H1 (cell line): ENCODE results near the gene RXFP1. TPM values are rescaled to one million over a fixed set of nuclear protein-coding genes. Genes with fewer than 3 reads are reported as not detected.

Experiments
- CTCF ChIP-seq, 3 experiments: IDR thresholded peaks; 1 replicate in 2 of 3; 2 replicates in 1 of 3; pipeline versions ENCODE4 v1.5.1 to v1.6.1; 2011; ENCODE audit warnings: low read length in 3 of 3, mild to moderate bottlenecking in 3 of 3, inconsistent platforms in 2 of 3, low read depth in 1 of 3, moderate library complexity in 1 of 3; ENCODE audit not compliant: insufficient read depth in 1 of 3; ENCODE audit errors: control extremely low read depth in 1 of 3
- EP300 ChIP-seq, 2 experiments: IDR thresholded peaks; 1 replicate in 1 of 2; 2 replicates in 1 of 2; pipeline ENCODE4 v1.6.1; 2011 to 2012; ENCODE audit warnings: low read depth in 2 of 2, low read length in 2 of 2, mild to moderate bottlenecking in 2 of 2, borderline replicate concordance in 1 of 2, inconsistent platforms in 1 of 2, moderate library complexity in 1 of 2
- POLR2A ChIP-seq, 2 experiments: IDR thresholded peaks; 1 replicate in 1 of 2; 2 replicates in 1 of 2; pipeline ENCODE4 v1.6.1; 2011; ENCODE audit warnings: low read depth in 2 of 2, low read length in 2 of 2, mild to moderate bottlenecking in 2 of 2; ENCODE audit errors: control extremely low read depth in 1 of 2
- SRF ChIP-seq: IDR thresholded peaks from 2 replicates; pipeline ENCODE4 v1.6.1; 2011; ENCODE audit warnings: mild to moderate bottlenecking, low read depth, low read length, moderate library complexity
- polyA plus RNA-seq, 7 experiments: library from polyadenylated mRNA; depleted of rRNA in 3 of 7; stranded (reverse) in 5 of 7; unstranded in 2 of 7; fragments of >200 nt in 5 of 7; fragments of 200-250 nt in 2 of 7; gene quantifications; 1 replicate in 5 of 7; 2 replicates in 1 of 7; 4 replicates in 1 of 7; pipeline versions ENCODE4 v1.2.1 to v1.2.3, GENCODE V29; 2011 to 2013; ENCODE audit warnings: missing spikeins in 2 of 7, mixed read lengths in 2 of 7
- total RNA-seq: library from RNA; stranded (reverse); fragmentation: NEBNext Ultra II Directional; extraction: Animal tissue kit (Norgen Biotek cat#: 25700); gene quantifications from 2 replicates; pipeline ENCODE4 v1.2.1, GENCODE V29; 2021

The RXFP1 gene
- total and polyA plus RNA-seq, 2 of the 8 experiments (the other 6 are each of a cell fraction or from before 2014, with no cell fraction given): 0.14 to 0.56 TPM

- TF ChIP-seq CTCF (IDR thresholded peaks at IDR 0.05; ENCODE audit: control extremely low read depth in 1 of 3, insufficient read depth in 1 of 3, low read depth in 1 of 3, low read length in 3 of 3): no peak
- no peak for TF ChIP-seq POLR2A (IDR thresholded peaks at IDR 0.05; ENCODE audit: control extremely low read depth in 1 of 2, low read depth in 2 of 2, low read length in 2 of 2)
- no peak for TF ChIP-seq SRF
- no peak for TF ChIP-seq EP300 (IDR thresholded peaks at IDR 0.05; ENCODE audit: borderline replicate concordance in 1 of 2, low read depth in 2 of 2, low read length in 2 of 2)
- TF ChIP-seq, all 59 proteins: peak for 0
Measured at GRCh38 chr4:158652920-158653319, 131.2 kb downstream of the RXFP1 start (continued).
